SU-DHL-6 (cell line): ENCODE results near the gene DPH1.

Experiments used
- H2AFZ ChIP-seq: fragments of 200-600 bp; sonication (generic); 2 replicates; pipeline ENCODE4 v1.6.1; 2014; ENCODE audit warnings: low read depth, mild to moderate bottlenecking, moderate library complexity, mixed read lengths, antibody characterized with exemption, low read length; ENCODE audit not compliant: severe bottlenecking
- H3F3A ChIP-seq: fragments of 200-600 bp; shearing (Covaris generic); 2 replicates; pipeline ENCODE4 v1.6.0; 2016; ENCODE audit warnings: antibody characterized with exemption, mild to moderate bottlenecking; ENCODE audit not compliant: insufficient read depth
- H3K27ac ChIP-seq: fragments of 200-600 bp; sonication (generic); 2 replicates; pipeline ENCODE4 v1.5.1; 2016; ENCODE audit warnings: low read depth, mild to moderate bottlenecking, low read length, moderate library complexity, mixed read lengths
- H3K27me3 ChIP-seq: fragments of 200-600 bp; sonication (generic), shearing (Covaris generic); 2 replicates; pipeline ENCODE4 v1.6.0; 2014; ENCODE audit warnings: mild to moderate bottlenecking, low read length
- H3K36me3 ChIP-seq: fragments of 200-600 bp; sonication (generic); 2 replicates; pipeline ENCODE4 v1.6.1; 2014; ENCODE audit warnings: mild to moderate bottlenecking, low read length, mixed read lengths
- H3K4me2 ChIP-seq: fragments of 300-600, 200-600 bp; shearing (Covaris generic), sonication (generic); 2 replicates; pipeline ENCODE4 v1.6.0; 2014; ENCODE audit warnings: low read length, low read depth, mild to moderate bottlenecking; ENCODE audit not compliant: poor library complexity, severe bottlenecking
- H3K4me3 ChIP-seq: fragments of 200-600 bp; sonication (generic); 2 replicates; pipeline ENCODE4 v1.5.1; 2014; ENCODE audit warnings: antibody characterized with exemption, low read length, mild to moderate bottlenecking, mixed read lengths; ENCODE audit not compliant: insufficient read depth, poor library complexity, severe bottlenecking
- H3K79me2 ChIP-seq: fragments of 200-600 bp; sonication (generic); 2 replicates; pipeline ENCODE4 v1.6.1; 2014; ENCODE audit warnings: mild to moderate bottlenecking, low read length, moderate library complexity; ENCODE audit not compliant: insufficient read depth
- H3K9ac ChIP-seq: fragments of 200-600 bp; sonication (generic); 2 replicates; pipeline ENCODE4 v1.7.0; 2014; ENCODE audit warnings: mild to moderate bottlenecking, low read length
- H3K9me2 ChIP-seq: fragments of 200-600 bp; sonication (generic); replicated peaks from 2 replicates; pipeline ENCODE4 v1.6.1; 2014; ENCODE audit warnings: low read length; ENCODE audit not compliant: insufficient read depth
- H3K9me3 ChIP-seq: fragments of 200-600 bp; sonication (generic); 2 replicates; pipeline ENCODE4 v1.6.1; 2014; ENCODE audit warnings: low read length, mixed read lengths; ENCODE audit not compliant: insufficient read depth
- H4K20me1 ChIP-seq: fragments of 200-600 bp; sonication (generic); 2 replicates; pipeline ENCODE4 v1.6.1; 2014; ENCODE audit warnings: low read depth, mild to moderate bottlenecking, antibody characterized with exemption, low read length, moderate library complexity, mixed read lengths
- CTCF ChIP-seq: fragments of 200-600 bp; sonication (generic); IDR thresholded peaks from one replicate; pipeline ENCODE4 v1.5.1; 2017; ENCODE audit warnings: antibody characterized with exemption, mild to moderate bottlenecking, low read length, moderate library complexity; ENCODE audit not compliant: insufficient read depth, poor library complexity, severe bottlenecking
- EZH2phosphoT487 ChIP-seq: fragments of 200-600 bp; sonication (generic), shearing (Covaris generic); conservative IDR thresholded peaks from 2 replicates; pipeline ENCODE4 v1.6.1; 2018; ENCODE audit warnings: mild to moderate bottlenecking, antibody characterized with exemption, low read length, moderate library complexity, mixed read lengths

DPH1 gene

GRCh38 chr17:2090210-2090641 is 60.3 kb downstream of the DPH1 start:
- Histone ChIP-seq H3K9me2 (no peaks in the 10 kb centered on the region), H3K9ac (no peak overlapping the region), H3F3A (no peaks in the 10 kb centered on the region), H3K9me3 (no peaks in the 10 kb centered on the region), H3K27ac (no peak overlapping the region), H3K79me2 (no peaks in the 10 kb centered on the region), H3K27me3 (no peaks in the 10 kb centered on the region), H4K20me1 (no peaks in the 10 kb centered on the region), H3K36me3 (no peaks in the 10 kb centered on the region), H2AFZ (no peak overlapping the region), H3K4me3 (no peak overlapping the region), H3K4me2 (peak overlapping the region; percentile 52)
- TF ChIP-seq EZH2phosphoT487 (no peak), CTCF (no peak)

GRCh38 chr17:2090804-2091534 is 61.0 kb downstream of the DPH1 start:
- no peaks in the 10 kb centered on the region for H3K9me2 ChIP-seq
- no peaks in the 10 kb centered on the region for H4K20me1 ChIP-seq
- H3K9me3 ChIP-seq = no peaks in the 10 kb centered on the region
- no peaks in the 10 kb centered on the region for H3K27me3 ChIP-seq
- no peaks in the 10 kb centered on the region for H3K36me3 ChIP-seq
- H3K27ac ChIP-seq = no peak overlapping the region
- no peak overlapping the region for H3K9ac ChIP-seq
- no peak overlapping the region for H3K4me2 ChIP-seq
- no peak overlapping the region for H2AFZ ChIP-seq
- no peak overlapping the region for H3K4me3 ChIP-seq
- TF ChIP-seq EZH2phosphoT487 (no peak), CTCF (no peak)
- no peaks in the 10 kb centered on the region for H3F3A ChIP-seq
- no peaks in the 10 kb centered on the region for H3K79me2 ChIP-seq

GRCh38 chr17:2092253-2092652 is 62.3 kb downstream of the DPH1 start:
- H3K4me2 ChIP-seq = no peak overlapping the region
- H3K27me3 ChIP-seq = no peaks in the 10 kb centered on the region
- H3K9me2 ChIP-seq = no peaks in the 10 kb centered on the region
- no peak overlapping the region for H2AFZ ChIP-seq
- TF ChIP-seq EZH2phosphoT487 = no peak
- TF ChIP-seq CTCF = no peak
- H3K9me3 ChIP-seq = no peaks in the 10 kb centered on the region
- no peaks in the 10 kb centered on the region for H3K36me3 ChIP-seq
- no peaks in the 10 kb centered on the region for H3K79me2 ChIP-seq
- no peaks in the 10 kb centered on the region for H4K20me1 ChIP-seq
- no peak overlapping the region for H3K4me3 ChIP-seq
- no peak overlapping the region for H3K9ac ChIP-seq
- H3F3A ChIP-seq = no peaks in the 10 kb centered on the region
- no peak overlapping the region for H3K27ac ChIP-seq
